AG09309 (cell line): Measurements from ENCODE around the gene IL13RA1.

Source experiments
- DNase-seq: peaks from one replicate; pipeline ENCODE4 v3.0.0-alpha.2; 2010; ENCODE audit warnings: low read depth
- H3K4me3 ChIP-seq: 2 replicates; pipeline ENCODE4 v1.5.1; 2011; ENCODE audit warnings: mild to moderate bottlenecking, low read depth, low read length, moderate library complexity; ENCODE audit not compliant: control insufficient read depth
- TF ChIP-seq, protein P1 (sequence below): IDR thresholded peaks from 2 replicates; pipeline ENCODE4 v1.5.1; 2011; ENCODE audit warnings: mild to moderate bottlenecking, low read depth, low read length, inconsistent platforms; ENCODE audit not compliant: insufficient read depth, control insufficient read depth; ENCODE audit errors: missing control alignments

The IL13RA1 gene

DNA sequence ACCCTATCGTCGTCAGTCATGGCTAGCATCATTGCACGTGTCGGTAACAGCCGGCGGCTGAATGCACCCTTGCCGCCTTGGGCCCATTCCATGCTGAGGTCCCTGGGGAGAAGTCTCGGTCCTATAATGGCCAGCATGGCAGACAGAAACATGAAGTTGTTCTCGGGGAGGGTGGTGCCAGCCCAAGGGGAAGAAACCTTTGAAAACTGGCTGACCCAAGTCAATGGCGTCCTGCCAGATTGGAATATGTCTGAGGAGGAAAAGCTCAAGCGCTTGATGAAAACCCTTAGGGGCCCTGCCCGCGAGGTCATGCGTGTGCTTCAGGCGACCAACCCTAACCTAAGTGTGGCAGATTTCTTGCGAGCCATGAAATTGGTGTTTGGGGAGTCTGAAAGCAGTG, 97.8 kb downstream of the IL13RA1 start:
- H3K4me3 ChIP-seq, result no peak overlapping the region
- no peak for DNase-seq
- TF ChIP-seq, protein P1, sequence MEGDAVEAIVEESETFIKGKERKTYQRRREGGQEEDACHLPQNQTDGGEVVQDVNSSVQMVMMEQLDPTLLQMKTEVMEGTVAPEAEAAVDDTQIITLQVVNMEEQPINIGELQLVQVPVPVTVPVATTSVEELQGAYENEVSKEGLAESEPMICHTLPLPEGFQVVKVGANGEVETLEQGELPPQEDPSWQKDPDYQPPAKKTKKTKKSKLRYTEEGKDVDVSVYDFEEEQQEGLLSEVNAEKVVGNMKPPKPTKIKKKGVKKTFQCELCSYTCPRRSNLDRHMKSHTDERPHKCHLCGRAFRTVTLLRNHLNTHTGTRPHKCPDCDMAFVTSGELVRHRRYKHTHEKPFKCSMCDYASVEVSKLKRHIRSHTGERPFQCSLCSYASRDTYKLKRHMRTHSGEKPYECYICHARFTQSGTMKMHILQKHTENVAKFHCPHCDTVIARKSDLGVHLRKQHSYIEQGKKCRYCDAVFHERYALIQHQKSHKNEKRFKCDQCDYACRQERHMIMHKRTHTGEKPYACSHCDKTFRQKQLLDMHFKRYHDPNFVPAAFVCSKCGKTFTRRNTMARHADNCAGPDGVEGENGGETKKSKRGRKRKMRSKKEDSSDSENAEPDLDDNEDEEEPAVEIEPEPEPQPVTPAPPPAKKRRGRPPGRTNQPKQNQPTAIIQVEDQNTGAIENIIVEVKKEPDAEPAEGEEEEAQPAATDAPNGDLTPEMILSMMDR, result no peak

DNA sequence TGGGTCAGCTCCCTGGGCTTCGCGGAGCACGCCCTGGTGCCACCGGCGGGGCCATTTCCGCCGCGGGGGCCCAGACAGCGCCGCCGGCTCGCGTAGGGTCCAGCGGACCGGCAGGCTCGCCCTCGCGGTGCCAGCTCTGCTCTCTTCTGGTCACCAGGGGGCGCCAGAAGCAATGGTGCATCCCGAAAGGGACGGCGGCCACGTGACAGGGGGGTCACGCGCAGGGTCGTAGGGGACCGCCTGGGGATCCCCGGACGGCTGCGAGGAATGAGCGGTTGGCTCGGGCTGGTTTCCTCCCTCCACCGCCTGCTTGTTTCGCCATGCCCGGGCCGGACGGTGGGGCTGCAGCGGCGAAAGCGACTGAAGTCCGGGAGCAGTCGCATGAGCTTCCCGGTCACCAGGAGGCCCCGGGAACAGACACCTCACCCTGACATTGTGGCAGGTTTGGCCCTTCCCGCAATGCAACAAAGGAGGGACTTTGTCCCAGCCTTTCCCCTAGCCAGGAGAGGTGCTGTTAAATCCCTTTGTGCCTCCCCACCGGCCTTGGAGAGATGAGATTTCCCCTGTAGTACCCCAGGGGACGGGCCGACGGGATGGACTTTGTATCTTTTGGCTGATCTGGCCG, 112.0 kb downstream of the IL13RA1 start:
- TF ChIP-seq, protein P1, result peak; percentile 61
- DNase-seq, result no peak
- peak overlapping the region; percentile 41 for H3K4me3 ChIP-seq
